GM21360 (cell line): ENCODE data around the gene OR1B1.
"Not testable (repeated sequence)": the region's sequence is repeated elsewhere in the genome, so short reads cannot be mapped to it uniquely, and the experiment has no call there.

ENCODE experiments used
- ATAC-seq: cut with Tn5 transposase; IDR thresholded peaks from one replicate; pipeline ENCODE4 v1.9.1; 2021; ENCODE audit warnings: mild to moderate bottlenecking, moderate library complexity; ENCODE audit not compliant: unreplicated experiment

The OR1B1 gene

GRCh38 chr9:122657527-122657926, at the start of gene OR1B1:
OR1B1 (minus strand) TSS chr9:122657627.
- ATAC-seq: no peak

GRCh38 chr9:122695696-122696095, 38.3 kb upstream of the OR1B1 start:
- ATAC-seq: no peak

GRCh38 chr9:122684851-122685250, 27.4 kb upstream of the OR1B1 start:
- ATAC-seq: no peak

- no peak for ATAC-seq
Measured at GRCh38 chr9:122672481-122672880, 15.1 kb upstream of the OR1B1 start.

- ATAC-seq: no peak
Measured at GRCh38 chr9:122661416-122661815, 4.0 kb upstream of the OR1B1 start, which contains the start of gene OR1L1. OR1L1 (plus strand) TSS chr9:122661716; CDS start chr9:122661716, 0 bp downstream.

GRCh38 chr9:122656378-122656777, 1.0 kb downstream of the OR1B1 start:
- ATAC-seq: no peak

GRCh38 chr9:122642226-122642625, 15.2 kb downstream of the OR1B1 start:
- no peak for ATAC-seq

- no peak for ATAC-seq
Measured at GRCh38 chr9:122619996-122620395, 37.4 kb downstream of the OR1B1 start.

GRCh38 chr9:122614362-122614761, 43.1 kb downstream of the OR1B1 start, which contains the start of gene OR1Q1:
OR1Q1 (plus strand) TSS chr9:122614738; CDS start chr9:122614738, 0 bp downstream.
- ATAC-seq: no peak

GRCh38 chr9:122609804-122610203, 47.6 kb downstream of the OR1B1 start:
- no peak for ATAC-seq

GRCh38 chr9:122606587-122606986, 50.8 kb downstream of the OR1B1 start:
- ATAC-seq: no peak

- ATAC-seq: no peak
Measured at GRCh38 chr9:122605691-122606090, 51.7 kb downstream of the OR1B1 start.

GRCh38 chr9:122583284-122583683, 74.1 kb downstream of the OR1B1 start, which contains the start of gene OR1L8:
OR1L8 (minus strand) TSS chr9:122583384; CDS start chr9:122568477, 14,907 bp downstream.
- not testable (repeated sequence) for ATAC-seq

GRCh38 chr9:122580360-122580759, 77.1 kb downstream of the OR1B1 start:
- ATAC-seq: no peak

GRCh38 chr9:122579874-122580273, 77.6 kb downstream of the OR1B1 start:
- ATAC-seq: no peak
